Suprapubic skin (tissue), 4 donors: Measurements from ENCODE around the gene MTA3.

Experiments
- CTCF ChIP-seq, 2 donors: fragments of 200-600 bp in 1 of 2; fragments of 450-650 bp in 1 of 2; sonication (generic) in 1 of 2; IDR thresholded peaks; one replicate each; pipeline ENCODE4 v1.5.1; 2016 to 2019; ENCODE audit warnings: antibody characterized with exemption in 2 of 2, mild to moderate bottlenecking in 1 of 2, moderate library complexity in 1 of 2
- EP300 ChIP-seq: sonication (generic); formaldehyde crosslinking; IDR thresholded peaks from one replicate; pipeline ENCODE4 v1.6.1; 2017; ENCODE audit warnings: antibody characterized with exemption
- POLR2A ChIP-seq, 2 donors: fragments of 450-650 bp; IDR thresholded peaks; one replicate each; pipeline ENCODE4 v1.6.1; 2017; ENCODE audit warnings: antibody characterized with exemption in 2 of 2, mild to moderate bottlenecking in 2 of 2, moderate library complexity in 2 of 2
- POLR2AphosphoS5 ChIP-seq, 3 donors: sonication (generic); formaldehyde crosslinking; IDR thresholded peaks; one replicate each; pipeline ENCODE4 v1.6.1; 2017; ENCODE audit warnings: antibody characterized with exemption in 3 of 3

- TF ChIP-seq POLR2A (IDR thresholded peaks at IDR 0.05) (no peak), CTCF (IDR thresholded peaks at IDR 0.05) (no peak), EP300 (no peak), POLR2AphosphoS5 (IDR thresholded peaks at IDR 0.05) (no peak)
These were observed 48.8 kb upstream of the MTA3 start for GRCh38 chr2:42519624-42520023.
